Measurements from ENCODE around the gene DMPK.
"Not testable (repeated sequence)": the region's sequence is repeated elsewhere in the genome, so short reads cannot be mapped to it uniquely, and the experiment has no call there.

Gene DMPK

GRCh38 chr19:45767881-45768654, 14.2 kb downstream of the DMPK start:
- no peak for DNase-seq

DNA sequence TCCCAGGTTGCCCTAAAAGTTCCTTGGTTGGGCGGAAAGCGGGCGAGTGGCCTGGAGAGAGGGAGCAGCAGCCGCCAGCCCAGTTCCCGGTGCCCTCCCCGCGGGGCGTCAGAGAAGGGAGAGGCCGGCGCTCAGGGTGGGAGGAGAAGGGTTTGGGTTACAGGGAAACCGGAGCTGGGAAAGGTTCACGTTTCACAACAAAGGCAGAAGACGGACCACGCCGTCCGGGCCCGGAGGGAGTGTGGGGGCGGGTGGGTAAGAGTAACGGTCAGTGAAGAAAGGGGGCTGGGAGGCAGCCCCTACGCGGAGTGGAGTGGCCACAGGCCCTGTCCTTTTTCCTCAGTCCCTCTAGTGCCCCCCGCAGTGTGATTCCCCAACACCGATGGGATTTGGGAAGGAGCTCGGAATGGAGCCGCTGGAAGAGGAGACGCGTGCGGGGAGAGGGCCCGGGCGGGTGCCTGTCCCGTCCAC, 14.8 kb downstream of the DMPK start:
- no peak for DNase-seq

GRCh38 chr19:45766869-45767346, 15.4 kb downstream of the DMPK start:
- DNase-seq = no peak

- DNase-seq = no peak
Measured at GRCh38 chr19:45766296-45766868, 15.9 kb downstream of the DMPK start.

- no peak for DNase-seq
Measured at GRCh38 chr19:45765702-45766295, 16.5 kb downstream of the DMPK start.

GRCh38 chr19:45764945-45765701, 17.2 kb downstream of the DMPK start:
- DNase-seq = no peak

GRCh38 chr19:45764475-45764874, 17.8 kb downstream of the DMPK start:
- no peak for DNase-seq

DNA sequence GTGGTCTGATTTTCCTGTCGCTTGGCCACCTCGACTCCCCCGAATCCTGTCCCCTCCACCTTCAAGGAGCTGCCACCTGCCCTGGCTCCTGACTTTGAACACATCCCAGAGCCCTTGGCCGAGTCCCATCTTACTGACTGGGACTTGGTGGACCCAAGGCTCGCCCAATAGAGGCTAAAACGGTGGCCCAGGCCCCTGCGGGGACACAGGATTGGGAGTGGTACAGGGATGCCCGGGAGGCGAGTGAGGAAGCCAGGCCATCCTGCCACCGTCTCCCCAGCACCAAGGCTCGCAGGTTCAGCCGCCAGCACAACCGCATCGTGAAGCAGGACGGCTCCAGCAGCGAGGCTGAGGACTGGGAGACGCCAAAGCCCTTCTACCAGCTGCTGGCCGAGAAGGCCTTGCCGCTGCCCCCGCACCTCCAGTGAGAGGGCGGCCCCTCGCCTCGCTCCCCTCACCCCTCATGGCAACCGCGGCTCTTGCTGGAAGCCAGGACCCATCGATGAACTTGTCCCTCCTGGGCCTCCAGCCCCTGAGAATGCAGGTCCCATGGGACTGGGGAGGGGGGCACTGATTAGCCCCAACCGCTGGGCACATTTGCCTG, 18.5 kb downstream of the DMPK start:
- no peak for DNase-seq

DNA sequence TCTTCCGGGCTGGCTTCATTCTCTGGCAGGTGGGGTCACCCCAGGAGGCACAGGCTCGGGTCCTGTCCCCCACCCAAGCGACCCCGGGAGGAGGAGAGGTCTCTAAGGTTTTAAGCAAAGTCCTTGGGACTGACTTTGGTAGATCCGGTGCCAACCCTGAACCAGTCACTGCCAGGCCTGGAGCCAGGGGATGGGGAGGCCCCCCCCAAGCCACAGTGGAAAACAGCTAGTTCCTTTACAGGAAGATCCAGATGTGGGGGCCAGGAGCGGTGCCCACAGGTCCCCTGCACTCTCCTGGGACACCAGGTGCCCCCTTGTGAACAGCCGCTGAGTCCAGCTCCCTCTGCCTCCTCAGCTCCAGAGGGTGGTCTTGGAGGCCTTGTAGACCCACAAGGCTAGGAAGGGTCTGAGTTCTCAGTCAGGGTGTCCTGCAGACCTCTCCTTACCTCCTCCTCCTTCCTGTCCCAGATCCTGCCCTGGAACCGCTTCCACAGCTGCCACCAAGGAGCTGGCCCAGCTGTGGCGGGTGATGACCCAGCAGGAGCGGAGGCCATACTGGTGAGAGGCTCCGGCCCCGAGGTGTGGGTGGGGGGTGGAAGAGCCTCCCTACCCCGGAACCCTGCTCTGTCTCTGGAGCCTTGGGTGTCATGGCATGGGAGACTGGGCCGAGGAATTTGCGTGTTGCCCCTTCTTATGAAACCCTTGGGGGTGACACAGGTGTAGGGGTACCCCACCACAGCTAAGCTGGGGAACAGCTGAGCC, 19.2 kb downstream of the DMPK start:
- no peak for DNase-seq

DNA sequence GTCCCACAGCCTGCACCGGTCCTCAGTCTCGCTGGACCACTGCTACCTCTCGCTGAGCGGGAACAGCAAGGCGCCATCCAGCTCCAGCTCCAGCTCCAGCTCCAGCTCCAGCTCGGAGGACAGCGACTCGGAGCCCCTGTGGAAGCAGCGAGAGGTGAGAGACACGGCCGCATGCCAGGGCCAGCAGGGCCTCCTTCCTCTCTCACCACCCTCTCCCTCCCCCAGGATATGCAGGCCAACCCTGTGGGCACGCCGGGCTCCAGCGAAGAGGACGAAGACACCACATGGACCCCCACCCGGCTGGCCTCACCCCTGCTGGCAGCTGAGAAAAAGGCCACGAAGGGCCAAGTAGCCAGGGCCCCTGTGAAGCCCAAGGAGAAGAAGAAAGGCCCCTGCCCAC, 20.6 kb downstream of the DMPK start:
- no peak for DNase-seq

GRCh38 chr19:45758921-45759320, 23.4 kb downstream of the DMPK start:
- DNase-seq = no peak

DNA sequence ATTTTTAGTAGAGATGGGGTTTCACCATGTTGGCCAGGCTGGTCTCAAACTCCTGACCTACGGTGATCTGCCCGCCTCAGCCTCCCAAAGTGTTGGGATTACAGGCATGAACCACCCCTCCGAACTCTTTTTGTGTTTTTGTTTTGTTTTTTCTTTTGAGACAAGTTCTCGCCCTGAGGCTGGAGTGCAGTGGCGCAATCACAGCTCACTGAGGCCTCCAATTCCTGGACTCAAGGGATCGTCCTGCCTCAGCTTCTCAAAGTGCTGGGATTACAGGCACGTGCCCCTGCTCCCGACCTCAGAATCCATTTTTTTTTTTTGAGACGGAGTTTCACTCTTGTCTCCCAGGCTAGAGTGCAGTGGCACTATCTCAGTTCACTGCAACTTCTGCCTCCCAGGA, 24.6 kb downstream of the DMPK start:
- DNase-seq = no peak

- no peak for DNase-seq
Measured at GRCh38 chr19:45754323-45754722, 28.0 kb downstream of the DMPK start.

GRCh38 chr19:45753548-45753947, 28.7 kb downstream of the DMPK start:
- DNase-seq = no peak

DNA sequence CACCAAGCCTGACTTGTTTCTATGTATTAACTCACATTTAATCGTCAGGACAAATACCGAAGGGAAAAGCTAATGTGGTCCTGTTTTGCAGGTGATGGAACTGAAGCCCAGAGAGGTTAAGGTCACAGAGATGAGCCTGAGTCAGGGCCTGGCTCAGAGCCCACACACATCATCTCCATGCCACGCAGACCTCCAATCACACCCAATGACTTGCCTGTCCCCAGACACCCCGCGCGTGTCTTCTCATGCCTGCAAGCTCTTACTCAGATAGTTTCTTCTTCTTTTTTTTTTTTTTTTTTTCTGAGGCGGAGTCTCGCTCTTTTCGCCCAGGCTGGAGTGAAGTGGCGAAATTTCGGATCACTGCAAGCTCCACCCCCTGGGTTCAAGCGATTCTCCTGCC, 29.7 kb downstream of the DMPK start:
- no peak for DNase-seq

GRCh38 chr19:45751483-45751882, 30.8 kb downstream of the DMPK start:
- not testable (repeated sequence) for DNase-seq

DNA sequence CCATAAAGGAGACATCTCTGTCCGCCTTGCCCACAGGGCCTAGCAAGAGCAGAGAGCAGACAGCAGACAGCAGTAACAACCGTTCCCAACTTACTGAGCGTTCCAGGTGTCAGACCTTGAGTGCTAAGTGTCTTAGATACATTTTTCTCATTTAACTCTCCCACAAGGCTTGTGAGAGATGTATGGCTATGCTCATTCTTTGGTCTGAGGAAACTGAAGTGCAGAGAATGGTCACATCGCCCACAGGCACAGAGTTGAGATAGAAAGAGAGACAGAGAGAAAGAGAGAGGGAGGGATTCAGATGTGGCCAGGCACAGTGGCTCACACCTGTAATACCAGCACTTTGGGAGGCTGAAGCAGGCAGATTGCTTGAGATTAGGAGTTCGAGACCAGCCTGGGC, 34.8 kb downstream of the DMPK start:
- no peak for DNase-seq

DNA sequence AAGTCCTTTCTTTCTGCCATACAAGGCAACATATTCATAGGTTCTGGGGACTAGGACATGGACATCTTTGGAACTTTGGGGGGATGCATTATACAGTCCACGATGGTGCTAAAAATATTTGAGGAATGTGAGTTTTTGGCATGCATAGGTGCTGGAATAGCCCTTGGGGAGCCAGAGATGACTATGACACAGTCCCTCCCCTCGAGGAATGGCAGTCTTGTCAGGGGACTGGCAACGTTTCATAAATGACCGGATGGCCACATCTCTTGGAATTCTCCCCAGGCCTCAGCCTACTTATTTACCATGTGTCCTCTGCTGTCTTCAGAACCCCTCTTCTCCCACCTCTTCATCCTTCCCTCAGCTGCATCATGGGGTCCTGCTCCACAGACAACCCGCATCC, 35.4 kb downstream of the DMPK start:
- DNase-seq = no peak

DNA sequence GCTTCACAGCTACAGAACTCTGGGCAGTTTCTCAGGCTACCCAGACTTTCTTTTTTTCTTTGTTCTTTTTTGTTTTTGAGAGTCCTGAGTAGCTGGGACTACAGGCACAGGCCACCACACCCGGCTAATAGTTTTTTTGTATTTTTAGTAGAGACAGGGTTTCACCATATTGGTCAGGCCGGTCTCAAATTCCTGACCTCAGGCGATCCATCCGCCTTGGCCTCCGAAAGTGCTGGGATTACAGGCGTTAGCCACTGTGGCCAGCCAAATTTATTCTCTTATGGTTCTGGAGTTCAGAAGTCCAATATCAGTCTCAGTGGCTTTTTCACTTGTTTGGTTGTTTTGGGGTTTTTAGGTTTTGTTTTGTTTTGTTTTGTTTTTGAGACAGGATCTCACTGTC, 36.7 kb downstream of the DMPK start:
- no peak for DNase-seq

- no peak for DNase-seq
Measured at GRCh38 chr19:45742969-45743368, 39.3 kb downstream of the DMPK start.

- DNase-seq = no peak
Measured at GRCh38 chr19:45739498-45740439, 42.5 kb downstream of the DMPK start.
